Memory B cell (primary cell): Measurements from ENCODE around the gene ARID3A.
A peak's percentile ranks its signal among the peaks of the same experiment; 100 is the strongest.

Experiments
- ATAC-seq: fragments of 150-1000 bp; cut with Tn5 transposase; 2 replicates; pipeline ENCODE4 v1.10.0; 2021; ENCODE audit warnings: low read depth, mild to moderate bottlenecking, moderate library complexity
- DNase-seq, 2 donors: peaks; one replicate each; pipeline ENCODE4 v3.0.0; 2022; ENCODE audit warnings: low spot score in 2 of 2
- H3K27ac Mint-ChIP-seq: one replicate; pipeline ENCODE4 v1.8.0; 2022; ENCODE audit warnings: mild to moderate bottlenecking, moderate library complexity, mixed read lengths
- H3K27me3 Mint-ChIP-seq: one replicate; pipeline ENCODE4 v1.8.0; 2022; ENCODE audit warnings: mixed read lengths
- H3K36me3 Mint-ChIP-seq: one replicate; pipeline ENCODE4 v1.8.0; 2022; ENCODE audit warnings: mild to moderate bottlenecking, mixed read lengths
- H3K4me1 Mint-ChIP-seq: one replicate; pipeline ENCODE4 v1.8.0; 2022; ENCODE audit warnings: mixed read lengths
- H3K4me3 Mint-ChIP-seq: one replicate; pipeline ENCODE4 v1.8.0; 2022; ENCODE audit warnings: mild to moderate bottlenecking, moderate library complexity, mixed read lengths
- H3K9me3 Mint-ChIP-seq: one replicate; pipeline ENCODE4 v1.8.0; 2022; ENCODE audit warnings: mixed read lengths

The ARID3A gene

DNA sequence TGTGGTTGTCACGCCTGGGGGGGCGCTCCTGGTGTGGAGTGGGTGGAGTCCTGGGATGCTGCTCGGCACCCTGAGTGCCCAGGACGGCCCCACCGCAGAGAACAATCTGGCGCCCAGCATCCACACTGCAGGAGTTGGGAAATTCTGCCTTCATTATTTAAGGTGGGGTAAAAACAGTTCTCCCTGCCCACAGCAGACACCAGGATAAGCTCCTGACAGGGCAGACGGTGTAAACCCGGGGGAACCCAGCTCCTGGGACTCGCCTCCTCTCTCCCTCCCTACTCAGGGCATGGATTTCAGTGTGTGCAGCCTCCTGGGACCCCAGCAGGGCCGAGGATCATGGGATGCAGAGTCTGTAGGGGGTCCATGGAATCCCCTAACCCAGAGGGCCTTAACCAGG, 50.6 kb downstream of the ARID3A start:
- Mint-ChIP-seq H3K36me3 (peaks cover 6% of the 10 kb centered on the region), H3K27me3 (no peaks in the 10 kb centered on the region), H3K9me3 (no peaks in the 10 kb centered on the region), H3K4me1 (no peaks in the 10 kb centered on the region), H3K27ac (no peak overlapping the region), H3K4me3 (no peak overlapping the region)
- no peak for DNase-seq
- ATAC-seq = no peak

DNA sequence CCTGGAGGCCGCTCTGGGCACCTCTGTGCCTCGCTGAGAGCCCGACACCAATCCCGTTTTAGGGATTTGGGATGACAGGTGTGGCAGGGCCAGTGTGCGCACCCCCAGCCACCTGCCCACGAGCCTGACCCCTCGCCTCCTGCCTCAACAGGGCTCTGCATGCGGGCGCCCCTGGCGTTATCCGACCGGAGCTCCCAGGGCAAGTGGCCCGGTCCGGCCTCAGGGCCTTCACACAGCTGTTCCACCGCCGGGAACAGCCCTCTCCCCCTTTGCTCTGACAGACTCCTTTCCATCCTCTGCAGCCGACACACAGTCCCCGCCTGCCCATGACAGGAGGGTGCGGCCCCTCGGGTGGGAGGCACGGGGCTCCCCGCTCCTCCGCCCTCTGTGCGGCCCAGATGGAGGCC, 51.2 kb downstream of the ARID3A start:
- ATAC-seq (no peak), DNase-seq (no peak)
- H3K27ac Mint-ChIP-seq = no peak overlapping the region
- H3K4me3 Mint-ChIP-seq = no peak overlapping the region
- H3K4me1 Mint-ChIP-seq = no peaks in the 10 kb centered on the region
- no peaks in the 10 kb centered on the region for H3K27me3 Mint-ChIP-seq
- peaks cover 5% of the 10 kb centered on the region for H3K36me3 Mint-ChIP-seq
- H3K9me3 Mint-ChIP-seq = no peaks in the 10 kb centered on the region

DNA sequence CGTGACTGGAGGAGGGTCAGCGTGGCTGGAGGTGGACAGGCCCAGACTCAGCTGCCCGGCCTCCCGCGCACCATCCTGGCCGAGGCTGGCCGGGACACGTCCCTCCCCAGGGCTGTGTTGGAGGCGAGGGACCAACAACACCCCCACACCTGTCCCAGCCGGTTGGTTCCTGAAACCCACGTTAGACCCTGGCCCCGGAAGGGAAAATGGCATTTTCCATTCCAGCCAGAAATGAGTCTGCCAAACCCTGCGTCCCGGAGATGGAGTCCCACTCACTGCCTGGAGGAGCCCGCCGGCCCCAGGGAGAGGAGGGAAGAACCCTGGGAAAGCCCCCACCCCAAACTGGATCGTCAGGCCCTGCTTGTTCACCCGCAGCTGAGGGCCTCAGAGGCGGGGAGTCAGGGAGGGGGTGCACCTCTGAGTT, 53.5 kb downstream of the ARID3A start:
- no peak overlapping the region for H3K27ac Mint-ChIP-seq
- DNase-seq = no peak
- no peak for ATAC-seq
- H3K9me3 Mint-ChIP-seq = no peaks in the 10 kb centered on the region
- H3K4me1 Mint-ChIP-seq = peaks cover 2% of the 10 kb centered on the region
- H3K27me3 Mint-ChIP-seq = no peaks in the 10 kb centered on the region
- H3K4me3 Mint-ChIP-seq = no peak overlapping the region
- no peaks in the 10 kb centered on the region for H3K36me3 Mint-ChIP-seq

DNA sequence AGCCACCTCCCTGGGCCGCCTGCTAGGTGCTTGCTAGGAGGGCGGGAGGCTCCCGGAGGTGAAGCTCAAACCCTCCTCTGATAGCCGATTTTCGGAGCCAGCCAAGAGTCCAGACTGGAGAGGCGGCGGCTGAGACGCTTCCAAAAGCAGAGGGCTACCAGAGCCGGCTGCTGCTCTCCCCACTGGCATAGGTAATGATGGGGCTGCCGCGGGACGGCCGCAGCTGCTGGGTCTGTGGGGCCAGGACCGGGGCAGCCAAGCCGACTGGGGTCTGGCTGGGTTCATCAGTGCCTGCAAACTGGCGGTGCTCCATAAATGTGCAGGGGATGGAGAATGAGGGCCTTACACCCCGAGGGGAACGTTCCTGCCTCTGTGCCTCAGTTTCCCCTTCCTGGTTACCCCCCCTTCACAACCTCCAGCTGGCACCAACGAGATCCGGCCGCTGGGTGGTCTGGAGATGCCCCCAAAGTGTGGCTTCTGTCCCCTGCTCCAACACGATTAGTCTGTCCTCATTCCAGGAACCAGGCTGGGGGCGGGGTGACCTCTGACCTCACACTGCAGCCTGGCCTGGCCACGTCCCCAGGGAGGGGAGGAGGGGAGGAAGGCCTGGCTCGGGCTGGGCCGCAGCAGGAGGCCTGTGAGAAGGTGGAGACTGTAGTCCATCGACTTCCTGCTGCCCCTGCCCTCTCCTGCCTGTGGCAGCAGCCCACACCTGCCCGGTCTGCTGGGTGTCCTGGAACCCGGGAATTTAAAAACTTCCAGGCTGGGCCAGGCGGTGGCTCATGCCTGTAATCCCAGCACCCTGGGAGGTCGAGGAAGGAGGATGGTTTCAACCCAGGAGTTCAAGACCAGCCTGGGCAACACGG, 54.5 kb downstream of the ARID3A start:
- peaks cover 9% of the 10 kb centered on the region for H3K4me1 Mint-ChIP-seq
- H3K27me3 Mint-ChIP-seq = no peaks in the 10 kb centered on the region
- no peak overlapping the region for H3K27ac Mint-ChIP-seq
- no peak for ATAC-seq
- no peak overlapping the region for H3K4me3 Mint-ChIP-seq
- H3K9me3 Mint-ChIP-seq = no peaks in the 10 kb centered on the region
- no peaks in the 10 kb centered on the region for H3K36me3 Mint-ChIP-seq
- DNase-seq = no peak

DNA sequence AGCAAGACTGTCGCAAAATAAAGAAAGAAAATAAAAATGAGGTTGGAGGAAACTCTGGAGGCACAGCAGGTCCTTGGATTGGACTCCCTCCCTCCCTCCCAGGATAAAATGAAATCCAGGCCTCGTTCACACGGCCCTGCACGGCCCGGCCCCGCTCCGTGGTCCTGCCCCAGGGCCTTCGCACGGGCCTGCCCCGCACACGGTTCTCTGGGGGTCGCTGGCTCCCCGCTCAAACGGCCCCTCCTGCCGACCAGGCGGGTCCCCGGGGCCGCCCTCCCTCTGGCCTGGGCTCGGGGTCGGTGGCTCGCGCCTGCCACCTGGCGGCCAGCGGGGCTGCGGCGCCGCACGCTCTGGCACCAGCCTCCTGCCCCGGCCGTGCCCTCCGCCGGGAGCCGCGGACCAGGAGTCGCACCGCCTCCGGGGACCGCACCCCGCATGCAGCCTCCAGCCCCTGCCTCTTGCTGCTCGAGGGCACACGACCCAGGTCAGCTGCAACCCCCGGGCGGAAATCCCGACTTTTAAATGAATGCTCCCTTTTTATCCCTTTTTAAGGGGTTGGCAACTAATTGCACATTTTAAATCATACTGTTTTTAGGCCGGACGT, 56.8 kb downstream of the ARID3A start:
- ATAC-seq = peak; percentile 67

DNA sequence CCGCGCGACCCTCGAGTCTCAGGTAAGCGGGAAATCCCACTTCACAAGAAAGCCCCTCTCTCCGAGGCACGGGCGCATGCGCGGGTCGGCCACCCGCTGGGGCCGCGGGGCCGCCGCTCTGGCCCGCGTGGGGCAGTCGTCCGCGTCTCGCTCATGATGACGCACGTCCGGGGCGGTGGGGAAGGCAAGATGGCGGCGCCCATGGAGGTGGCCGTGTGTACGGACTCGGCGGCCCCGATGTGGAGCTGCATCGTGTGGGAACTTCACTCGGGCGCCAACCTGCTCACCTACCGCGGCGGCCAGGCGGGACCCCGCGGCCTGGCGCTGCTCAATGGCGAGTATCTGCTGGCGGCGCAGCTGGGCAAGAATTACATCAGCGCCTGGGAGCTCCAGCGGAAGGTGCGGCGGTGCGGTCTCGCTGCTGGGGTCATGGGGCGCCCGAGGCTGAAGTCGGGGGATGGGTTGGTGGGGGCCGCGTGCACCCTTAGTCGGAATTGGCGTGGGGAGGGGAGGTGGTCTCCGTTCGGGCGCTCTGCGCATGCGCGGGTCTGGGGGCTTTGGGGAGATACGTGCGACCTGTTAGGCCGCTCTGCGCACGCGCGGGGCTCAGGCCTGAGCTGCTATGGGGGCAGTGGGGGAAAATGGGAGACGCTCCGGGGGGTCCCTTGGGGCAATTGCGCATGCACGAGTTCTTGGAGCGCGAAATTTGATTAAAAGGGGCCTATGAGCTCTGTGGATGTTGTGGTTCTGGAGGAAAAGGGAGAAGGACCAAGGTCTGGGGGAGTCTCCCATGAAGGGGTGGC, 58.5 kb downstream of the ARID3A start, which contains the start of gene WDR18:
TSS of gene WDR18 (plus strand) at position 181 of the 803 bp plus-strand sequence. CDS start at position 190, 9 bp downstream.
- peaks cover 16% of the 10 kb centered on the region for H3K4me1 Mint-ChIP-seq
- H3K36me3 Mint-ChIP-seq = peaks cover 5% of the 10 kb centered on the region
- peak; percentile 93 for ATAC-seq
- H3K4me3 Mint-ChIP-seq = peak within 1 kb of the TSS; percentile 96
- H3K9me3 Mint-ChIP-seq = no peaks in the 10 kb centered on the region
- DNase-seq = peak; percentile 87 to 91
- H3K27ac Mint-ChIP-seq = peak within 1 kb of the TSS; percentile 93
- H3K27me3 Mint-ChIP-seq = no peaks in the 10 kb centered on the region

More for the DNA sequence above, 56.8 kb downstream of the ARID3A start:
- Mint-ChIP-seq H3K4me1 (peaks cover 16% of the 10 kb centered on the region), H3K4me3 (peak overlapping the region; percentile 44), H3K27ac (peak overlapping the region; percentile 75), H3K27me3 (no peaks in the 10 kb centered on the region), H3K36me3 (peaks cover 5% of the 10 kb centered on the region), H3K9me3 (no peaks in the 10 kb centered on the region)
- DNase-seq = peak; percentile 82 to 93

DNA sequence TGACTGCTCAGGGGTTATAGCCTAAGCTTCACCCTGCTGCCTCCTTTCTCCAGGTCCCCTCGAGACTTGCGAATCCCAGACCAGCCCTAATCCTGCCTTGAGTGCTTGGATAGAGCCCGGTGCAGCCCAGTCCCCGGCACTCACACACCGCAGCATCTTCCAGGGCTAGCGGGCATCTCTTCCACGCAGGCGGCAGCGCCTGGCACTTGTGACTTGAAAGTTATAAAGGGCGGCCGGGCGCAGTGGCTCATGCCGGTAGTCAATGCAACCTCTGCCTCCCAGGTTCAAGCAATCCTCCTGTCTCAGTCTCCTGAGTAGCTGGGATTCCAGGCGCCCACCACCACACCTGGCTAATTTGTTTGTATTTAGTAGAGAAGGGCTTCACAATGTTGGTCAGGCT, 60.2 kb downstream of the ARID3A start:
- Mint-ChIP-seq H3K27me3 (no peaks in the 10 kb centered on the region), H3K4me3 (peak overlapping the region; percentile 96), H3K4me1 (peaks cover 16% of the 10 kb centered on the region), H3K27ac (no peak overlapping the region), H3K9me3 (no peaks in the 10 kb centered on the region), H3K36me3 (peaks cover 5% of the 10 kb centered on the region)
- no peak for DNase-seq
- no peak for ATAC-seq

DNA sequence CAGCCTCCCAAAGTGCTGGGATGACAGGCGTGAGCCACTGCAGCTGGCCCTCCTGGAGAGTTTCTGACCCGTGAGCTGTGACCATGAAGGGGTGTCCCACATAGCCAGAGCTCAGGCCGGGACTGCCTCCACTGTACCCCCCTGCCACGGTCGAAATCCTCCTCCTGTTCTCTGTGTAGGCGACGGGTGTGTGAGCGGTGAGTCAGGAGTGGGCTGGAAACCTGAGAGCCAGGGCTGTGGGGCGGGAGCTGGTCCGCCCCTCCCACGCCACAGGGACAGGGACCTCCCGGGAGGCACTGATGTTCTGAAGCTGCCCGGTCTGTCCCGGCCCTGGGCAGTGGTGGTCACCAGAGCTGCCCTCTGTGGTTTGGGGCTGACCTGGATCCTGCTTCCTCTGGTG, 62.2 kb downstream of the ARID3A start:
- no peak overlapping the region for H3K27ac Mint-ChIP-seq

DNA sequence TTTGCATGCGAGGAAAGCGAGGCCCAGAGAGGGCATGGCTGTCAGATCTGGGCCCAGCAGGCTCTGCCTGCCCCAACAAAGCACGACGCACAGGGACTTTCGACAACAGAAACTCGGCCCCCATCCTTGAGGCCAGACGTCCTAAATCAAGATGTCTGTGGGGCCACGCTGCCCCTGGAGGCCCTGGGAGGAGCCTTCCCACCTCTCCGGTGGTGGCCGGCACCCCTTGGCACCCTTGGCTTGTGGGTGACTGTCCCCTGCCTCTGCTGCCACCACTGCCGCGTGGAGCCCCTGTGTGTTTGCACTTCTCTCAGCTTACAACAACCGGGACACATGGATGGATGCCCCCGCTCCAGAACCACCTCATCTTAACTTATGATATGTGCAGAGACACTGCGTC, 62.7 kb downstream of the ARID3A start:
- Mint-ChIP-seq H3K36me3 (peaks cover 5% of the 10 kb centered on the region), H3K9me3 (no peaks in the 10 kb centered on the region), H3K27ac (no peak overlapping the region), H3K4me3 (no peak overlapping the region), H3K27me3 (no peaks in the 10 kb centered on the region), H3K4me1 (peaks cover 16% of the 10 kb centered on the region)
- no peak for ATAC-seq
- DNase-seq = no peak

More for the DNA sequence above, 62.2 kb downstream of the ARID3A start:
- ATAC-seq = no peak
- H3K27me3 Mint-ChIP-seq = no peaks in the 10 kb centered on the region
- peaks cover 5% of the 10 kb centered on the region for H3K36me3 Mint-ChIP-seq
- no peak overlapping the region for H3K4me3 Mint-ChIP-seq
- no peak for DNase-seq
- peaks cover 16% of the 10 kb centered on the region for H3K4me1 Mint-ChIP-seq
- no peaks in the 10 kb centered on the region for H3K9me3 Mint-ChIP-seq

DNA sequence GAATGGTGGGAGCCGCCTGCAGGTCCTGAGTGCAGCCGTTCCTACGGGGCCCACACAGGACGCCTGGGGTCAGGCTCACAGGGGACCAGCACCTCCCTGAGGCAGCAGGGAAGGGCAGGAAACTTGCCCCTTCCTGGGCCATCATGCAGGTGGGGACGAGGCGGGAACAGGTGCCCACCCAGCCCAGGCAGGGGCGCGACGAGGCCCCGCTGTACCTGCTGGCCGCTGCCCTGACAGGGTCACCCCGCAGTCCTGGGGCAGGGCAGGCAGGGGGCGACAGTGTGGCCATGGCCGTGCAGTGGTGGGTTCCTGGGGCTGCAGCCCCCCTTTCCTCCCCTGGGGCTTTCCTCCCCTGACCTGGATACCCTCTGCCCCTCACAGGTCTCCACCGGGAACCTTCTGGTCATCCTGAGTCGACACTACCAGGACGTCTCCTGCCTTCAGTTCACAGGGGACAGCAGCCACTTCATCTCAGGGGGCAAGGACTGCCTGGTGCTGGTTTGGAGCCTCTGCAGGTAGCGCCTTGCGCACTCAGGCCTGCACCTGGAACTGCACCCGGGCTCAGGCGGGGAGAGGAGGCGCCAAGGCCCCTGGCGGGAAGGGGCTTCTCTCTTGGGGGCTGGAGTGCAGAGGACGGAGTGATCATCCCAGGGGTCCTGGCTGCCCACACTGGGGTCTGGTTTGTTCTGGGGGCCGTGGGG, 63.7 kb downstream of the ARID3A start:
- no peaks in the 10 kb centered on the region for H3K9me3 Mint-ChIP-seq
- H3K27me3 Mint-ChIP-seq = no peaks in the 10 kb centered on the region
- H3K27ac Mint-ChIP-seq = no peak overlapping the region
- peaks cover 5% of the 10 kb centered on the region for H3K36me3 Mint-ChIP-seq
- DNase-seq (no peak), ATAC-seq (no peak)
- peaks cover 12% of the 10 kb centered on the region for H3K4me1 Mint-ChIP-seq
- no peak overlapping the region for H3K4me3 Mint-ChIP-seq

DNA sequence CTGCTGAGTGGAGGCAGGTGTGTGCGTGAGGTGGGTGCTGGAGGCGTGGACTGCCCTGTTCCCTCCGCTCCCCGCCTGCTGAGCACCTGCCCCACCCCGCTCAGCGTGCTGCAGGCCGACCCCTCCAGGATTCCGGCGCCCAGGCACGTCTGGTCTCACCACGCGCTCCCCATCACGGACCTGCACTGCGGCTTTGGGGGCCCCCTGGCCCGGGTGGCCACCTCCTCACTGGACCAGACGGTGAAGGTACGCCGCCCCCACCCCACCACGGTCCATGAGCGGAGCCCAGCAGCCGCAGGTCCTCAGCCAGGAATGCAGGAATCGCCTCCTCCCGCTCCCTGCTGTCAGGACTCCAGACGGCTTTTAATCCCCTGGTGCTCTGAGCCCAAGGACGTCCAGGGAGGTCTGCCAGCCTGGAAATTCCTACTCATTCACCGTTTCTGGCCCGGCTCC, 64.3 kb downstream of the ARID3A start:
- no peak for DNase-seq

DNA sequence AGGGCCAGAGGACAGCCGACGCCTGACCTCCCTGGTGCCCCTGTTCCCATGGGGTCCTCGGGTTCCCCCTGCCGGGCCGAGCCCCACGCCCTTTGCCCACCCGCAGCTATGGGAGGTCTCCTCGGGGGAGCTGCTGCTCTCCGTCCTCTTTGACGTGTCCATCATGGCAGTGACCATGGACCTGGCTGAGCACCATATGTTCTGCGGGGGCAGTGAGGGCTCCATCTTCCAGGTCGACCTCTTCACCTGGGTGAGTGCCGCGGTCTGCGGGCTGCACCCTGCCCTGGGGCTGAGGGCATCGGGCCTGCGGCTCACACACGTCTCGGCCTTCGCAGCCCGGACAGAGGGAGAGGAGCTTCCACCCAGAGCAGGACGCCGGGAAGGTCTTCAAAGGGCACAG, 64.9 kb downstream of the ARID3A start:
- H3K9me3 Mint-ChIP-seq = no peaks in the 10 kb centered on the region
- peaks cover 5% of the 10 kb centered on the region for H3K36me3 Mint-ChIP-seq
- H3K27ac Mint-ChIP-seq = no peak overlapping the region
- ATAC-seq = no peak
- H3K27me3 Mint-ChIP-seq = no peaks in the 10 kb centered on the region
- no peak overlapping the region for H3K4me3 Mint-ChIP-seq
- H3K4me1 Mint-ChIP-seq = peaks cover 4% of the 10 kb centered on the region
- no peak for DNase-seq

More for the DNA sequence above, 64.3 kb downstream of the ARID3A start:
- H3K27ac Mint-ChIP-seq = no peak overlapping the region
- no peak for ATAC-seq
- no peaks in the 10 kb centered on the region for H3K9me3 Mint-ChIP-seq
- peaks cover 7% of the 10 kb centered on the region for H3K4me1 Mint-ChIP-seq
- H3K27me3 Mint-ChIP-seq = no peaks in the 10 kb centered on the region
- no peak overlapping the region for H3K4me3 Mint-ChIP-seq
- peaks cover 5% of the 10 kb centered on the region for H3K36me3 Mint-ChIP-seq

DNA sequence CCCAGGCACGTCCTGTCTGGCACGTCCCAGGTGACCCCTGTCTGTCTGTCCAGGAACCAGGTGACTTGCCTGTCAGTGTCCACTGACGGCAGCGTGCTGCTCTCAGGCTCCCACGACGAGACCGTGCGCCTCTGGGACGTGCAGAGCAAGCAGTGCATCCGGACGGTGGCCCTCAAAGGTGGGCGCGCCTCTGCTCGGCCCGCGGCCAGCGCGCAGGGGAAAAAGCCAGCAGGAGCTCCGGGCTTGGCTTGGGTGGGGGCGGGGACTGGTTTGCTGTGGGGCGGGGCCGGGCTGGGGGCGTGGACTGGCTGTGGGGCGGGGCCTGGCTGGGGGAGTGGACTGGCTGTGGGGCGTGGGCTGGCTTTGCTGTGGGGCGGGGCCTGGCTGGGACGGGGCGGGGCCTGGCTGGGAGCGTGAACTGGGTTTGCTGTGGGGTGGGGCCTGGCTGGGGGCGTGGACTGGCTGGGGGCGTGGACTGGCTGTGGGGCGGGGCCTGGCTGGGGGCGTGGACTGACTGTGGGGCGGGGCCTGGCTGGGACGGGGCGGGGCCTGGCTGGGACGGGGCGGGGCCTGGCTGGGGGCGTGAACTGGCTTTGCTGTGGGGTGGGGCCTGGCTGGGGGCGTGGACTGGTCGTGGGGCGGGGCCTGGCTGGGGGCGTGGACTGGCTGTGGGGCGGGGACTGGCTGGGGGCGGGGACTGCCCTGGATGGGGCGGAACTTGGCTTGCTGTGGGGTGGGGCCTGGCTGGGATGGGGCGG, 65.5 kb downstream of the ARID3A start:
- no peak overlapping the region for H3K4me3 Mint-ChIP-seq
- peaks cover 5% of the 10 kb centered on the region for H3K36me3 Mint-ChIP-seq
- H3K27me3 Mint-ChIP-seq = peaks cover 2% of the 10 kb centered on the region
- ATAC-seq (peak; percentile 72), DNase-seq (no peak)
- peaks cover 5% of the 10 kb centered on the region for H3K4me1 Mint-ChIP-seq
- H3K9me3 Mint-ChIP-seq = no peaks in the 10 kb centered on the region
- H3K27ac Mint-ChIP-seq = no peak overlapping the region
